ENCODE results near the gene SELENOO.
A peak's percentile ranks its signal among the peaks of the same experiment; 100 is the strongest.

The SELENOO gene

GRCh38 chr22:50257451-50258360, 56.9 kb downstream of the SELENOO start:
- DNase-seq (ENCODE audit: low spot score) = no peak
- in situ Hi-C loops (cut with MboI; ENCODE audit: low pct_unique_long_range_greater_than_20kb, low sequenced_read_pairs, unreplicated experiment) = loop anchor here (10.0 kb wide), 1 partner anchor 237 kb away; no protein-coding TSS in a partner anchor
- TF ChIP-seq CTCF (IDR thresholded peaks at IDR 0.05; ENCODE audit: extremely low read depth, insufficient read depth, missing control alignments) = no peak

GRCh38 chr22:50258361-50259292, 57.8 kb downstream of the SELENOO start:
- DNase-seq (ENCODE audit: low spot score) = no peak
- in situ Hi-C loops (cut with MboI; ENCODE audit: low pct_unique_long_range_greater_than_20kb, low sequenced_read_pairs, unreplicated experiment) = loop anchor here (10.0 kb wide), 1 partner anchor 236 kb away; no protein-coding TSS in a partner anchor
- no peak for TF ChIP-seq CTCF (IDR thresholded peaks at IDR 0.05; ENCODE audit: extremely low read depth, insufficient read depth, missing control alignments)

GRCh38 chr22:50259302-50259701, 58.5 kb downstream of the SELENOO start:
- in situ Hi-C loops (cut with MboI; ENCODE audit: low pct_unique_long_range_greater_than_20kb, low sequenced_read_pairs, unreplicated experiment) = loop anchor here (10.0 kb wide), 1 partner anchor 235 kb away; no protein-coding TSS in a partner anchor
- TF ChIP-seq CTCF (IDR thresholded peaks at IDR 0.05; ENCODE audit: extremely low read depth, insufficient read depth, missing control alignments) = no peak

GRCh38 chr22:50260434-50260800, 59.6 kb downstream of the SELENOO start:
- no peak for DNase-seq (ENCODE audit: low spot score)
- in situ Hi-C loops (cut with MboI; ENCODE audit: low pct_unique_long_range_greater_than_20kb, low sequenced_read_pairs, unreplicated experiment) = no loop called here
- TF ChIP-seq CTCF (IDR thresholded peaks at IDR 0.05; ENCODE audit: extremely low read depth, insufficient read depth, missing control alignments) = no peak

More at GRCh38 chr22:50259302-50259701, 58.5 kb downstream of the SELENOO start:
- no peak for DNase-seq (ENCODE audit: low spot score)

GRCh38 chr22:50260801-50261614, 60.2 kb downstream of the SELENOO start:
- TF ChIP-seq CTCF (IDR thresholded peaks at IDR 0.05; ENCODE audit: extremely low read depth, insufficient read depth, missing control alignments) = no peak
- in situ Hi-C loops (cut with MboI; ENCODE audit: low pct_unique_long_range_greater_than_20kb, low sequenced_read_pairs, unreplicated experiment) = no loop called here
- peak; percentile 86 for DNase-seq (ENCODE audit: low spot score)

All from GM13977 (cell line).